ENCODE data around the gene HDGFL2.

GRCh38 chr19:4492337-4493103 is 20.4 kb downstream of the HDGFL2 start:
- no peak for TF ChIP-seq POLR2AphosphoS5 (IDR thresholded peaks at IDR 0.05; ENCODE audit: low read depth, low read length)
- no peak for TF ChIP-seq POLR2A (IDR thresholded peaks at IDR 0.05; ENCODE audit: low read depth, low read length)

Measured in GM12891 (cell line).